Erythroblast (primary cell): ENCODE results near the gene SCAMP2.

Source experiments
- GATA1 ChIP-seq: IDR thresholded peaks from 2 replicates; pipeline ENCODE4 v1.6.1; 2011; ENCODE audit warnings: low read depth, mild to moderate bottlenecking, control low read depth, low read length, moderate library complexity
- POLR2A ChIP-seq: IDR thresholded peaks from 2 replicates; pipeline ENCODE4 v1.6.1; 2011; ENCODE audit warnings: mild to moderate bottlenecking, low read length

DNA sequence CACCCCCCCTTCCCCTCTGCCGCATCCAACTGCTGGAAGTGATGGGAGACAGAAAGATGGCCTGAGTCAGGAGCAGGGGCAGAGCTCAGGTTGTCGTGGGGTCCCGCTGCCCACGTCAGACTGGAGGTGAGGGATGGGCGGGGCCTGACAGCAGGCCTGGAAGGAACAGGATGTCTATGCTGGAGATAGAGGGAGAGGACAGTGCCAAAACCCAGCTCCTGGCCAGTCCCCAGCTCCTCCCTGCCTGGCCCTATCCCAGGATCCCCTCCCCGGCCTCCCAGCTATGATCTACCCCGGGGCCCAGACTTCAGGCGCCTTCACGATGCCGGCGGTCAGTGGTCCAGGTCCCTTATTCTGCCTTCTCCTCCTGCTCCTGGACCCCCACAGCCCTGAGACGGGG lies 60.6 kb downstream of the SCAMP2 start, which contains the start of gene LMAN1L:
- TF ChIP-seq POLR2A: no peak
- TF ChIP-seq GATA1: no peak
